T1000 (cell line): Measurements from ENCODE around the gene CD200.

ENCODE experiments used
- DNase-seq: peaks from one replicate; lab custom pipeline; 2025; ENCODE audit warnings: mixed read lengths; lab: John Stamatoyannopoulos, UW

Gene CD200

GRCh38 chr3:112333002-112333380, at the start of gene CD200:
Gene CD200 (plus strand): TSS chr3:112333156. CDS start chr3:112333213, 57 bp downstream.
- DNase-seq: no peak

GRCh38 chr3:112289011-112289410, 43.9 kb upstream of the CD200 start:
- no peak for DNase-seq

- no peak for DNase-seq
Measured at GRCh38 chr3:112293368-112294321, 39.3 kb upstream of the CD200 start, which contains the start of gene SLC9C1. Gene SLC9C1 (minus strand): TSS chr3:112294216. CDS start chr3:112286791, 7,425 bp downstream.

GRCh38 chr3:112297714-112298113, 35.2 kb upstream of the CD200 start:
- no peak for DNase-seq

- no peak for DNase-seq
Measured at GRCh38 chr3:112298781-112299180, 34.2 kb upstream of the CD200 start.

- DNase-seq: no peak
Measured at GRCh38 chr3:112302150-112302830, 30.7 kb upstream of the CD200 start.

GRCh38 chr3:112302881-112303763, 29.8 kb upstream of the CD200 start:
- no peak for DNase-seq

- no peak for DNase-seq
Measured at GRCh38 chr3:112303764-112304325, 29.1 kb upstream of the CD200 start.

GRCh38 chr3:112304611-112305010, 28.3 kb upstream of the CD200 start:
- no peak for DNase-seq

GRCh38 chr3:112306825-112307224, 26.1 kb upstream of the CD200 start:
- DNase-seq: no peak

GRCh38 chr3:112307557-112307956, 25.4 kb upstream of the CD200 start:
- DNase-seq: no peak

GRCh38 chr3:112308151-112308911, 24.6 kb upstream of the CD200 start:
- no peak for DNase-seq

GRCh38 chr3:112314649-112315048, 18.3 kb upstream of the CD200 start:
- no peak for DNase-seq

GRCh38 chr3:112315791-112316190, 17.2 kb upstream of the CD200 start:
- DNase-seq: no peak

- no peak for DNase-seq
Measured at GRCh38 chr3:112319516-112320276, 13.3 kb upstream of the CD200 start.

GRCh38 chr3:112320691-112321090, 12.3 kb upstream of the CD200 start:
- DNase-seq: no peak

- no peak for DNase-seq
Measured at GRCh38 chr3:112321867-112322652, 10.9 kb upstream of the CD200 start.

- DNase-seq: peak; percentile 3
Measured at GRCh38 chr3:112327371-112327951, 5.5 kb upstream of the CD200 start.

- no peak for DNase-seq
Measured at GRCh38 chr3:112331851-112332250, 1.1 kb upstream of the CD200 start.
